A673 (cell line): Measurements from ENCODE around the gene GHRH. TPM values are rescaled to one million over a fixed set of nuclear protein-coding genes. Genes with fewer than 3 reads are reported as not detected.

ENCODE experiments used
- BruUV-seq: library from RNA; stranded (reverse); fragments of 400-500 nt; replicated peaks from 2 replicates; lab custom pipeline; 2021; lab: Mats Ljungman, UMichigan
- CTCF ChIA-PET: fragments of 300-600 bp; sonication (Branson Sonifier 250); formaldehyde crosslinking; loops from one replicate; lab custom pipeline; 2022; ENCODE audit warnings: antibody characterized with exemption; lab: Charles Lee
- POLR2A ChIA-PET: fragments of 300-600 bp; sonication (Branson Sonifier 250); formaldehyde crosslinking; loops from one replicate; lab custom pipeline; 2022; ENCODE audit warnings: antibody characterized with exemption; ENCODE audit not compliant: low non-redundant PET; lab: Charles Lee
- DNase-seq: peaks from one replicate; pipeline ENCODE4 v3.0.0-alpha.2; 2015; ENCODE audit warnings: low spot score
- H3K27ac ChIP-seq: fragments of 200-600 bp; sonication (generic); 2 replicates; pipeline ENCODE4 v1.5.1; 2016; ENCODE audit warnings: mixed run types, low read depth, mild to moderate bottlenecking, mixed read lengths, antibody characterized with exemption, low read length; ENCODE audit not compliant: poor library complexity, severe bottlenecking
- H3K27me3 ChIP-seq: fragments of 200-600 bp; sonication (generic); replicated peaks from 2 replicates; pipeline ENCODE4 v1.6.1; 2017; ENCODE audit warnings: mixed run types, low read depth, mild to moderate bottlenecking, mixed read lengths, antibody characterized with exemption, low read length; ENCODE audit not compliant: insufficient read depth, poor library complexity
- H3K36me3 ChIP-seq: fragments of 200-600 bp; sonication (generic); 2 replicates; pipeline ENCODE4 v1.6.1; 2016; ENCODE audit warnings: mixed run types, mild to moderate bottlenecking, mixed read lengths, antibody characterized with exemption, low read length; ENCODE audit not compliant: insufficient read depth, poor library complexity, severe bottlenecking
- H3K4me1 ChIP-seq: fragments of 200-600 bp; sonication (generic); 2 replicates; pipeline ENCODE4 v1.6.1; 2017; ENCODE audit warnings: mixed run types, mild to moderate bottlenecking, mixed read lengths, antibody characterized with exemption, low read length; ENCODE audit not compliant: insufficient read depth, poor library complexity, severe bottlenecking
- H3K4me3 ChIP-seq: fragments of 200-600 bp; sonication (generic); 2 replicates; pipeline ENCODE4 v1.5.1; 2016; ENCODE audit warnings: low read depth, mixed run types, mild to moderate bottlenecking, mixed read lengths, low read length; ENCODE audit not compliant: poor library complexity, severe bottlenecking
- H3K9me3 ChIP-seq: fragments of 200-600 bp; sonication (generic); 2 replicates; pipeline ENCODE4 v1.6.1; 2016; ENCODE audit warnings: mixed run types, low read depth, mild to moderate bottlenecking, mixed read lengths, antibody characterized with exemption, low read length; ENCODE audit not compliant: poor library complexity, severe bottlenecking
- EZH2 ChIP-seq: fragments of 200-600 bp; sonication (generic); IDR thresholded peaks from 2 replicates; pipeline ENCODE4 v1.6.1; 2017; ENCODE audit warnings: borderline replicate concordance, low read depth, mild to moderate bottlenecking, mixed read lengths, antibody characterized with exemption, low read length; ENCODE audit not compliant: poor library complexity, severe bottlenecking
- intact Hi-C: fragments of 100-400 bp; cut with micrococcal nuclease; formaldehyde crosslinking; loops from one replicate; pipeline ENCODE4 v1.10.0; 2022; ENCODE audit not compliant: unreplicated experiment
- total RNA-seq: library from RNA; stranded (reverse); gene quantifications from 2 replicates; pipeline ENCODE4 v1.2.3, GENCODE V29; 2021
- TF ChIP-seq, protein P1 (sequence below): fragments of 300-800, 200-600 bp; sonication (generic); conservative IDR thresholded peaks from 2 replicates; pipeline ENCODE4 v1.5.1; 2017; ENCODE audit warnings: low read depth, mild to moderate bottlenecking, antibody characterized with exemption, low read length, moderate library complexity, mixed read lengths

GHRH gene
- total RNA-seq, 1 experiment from 2014 or later: not detected

DNA sequence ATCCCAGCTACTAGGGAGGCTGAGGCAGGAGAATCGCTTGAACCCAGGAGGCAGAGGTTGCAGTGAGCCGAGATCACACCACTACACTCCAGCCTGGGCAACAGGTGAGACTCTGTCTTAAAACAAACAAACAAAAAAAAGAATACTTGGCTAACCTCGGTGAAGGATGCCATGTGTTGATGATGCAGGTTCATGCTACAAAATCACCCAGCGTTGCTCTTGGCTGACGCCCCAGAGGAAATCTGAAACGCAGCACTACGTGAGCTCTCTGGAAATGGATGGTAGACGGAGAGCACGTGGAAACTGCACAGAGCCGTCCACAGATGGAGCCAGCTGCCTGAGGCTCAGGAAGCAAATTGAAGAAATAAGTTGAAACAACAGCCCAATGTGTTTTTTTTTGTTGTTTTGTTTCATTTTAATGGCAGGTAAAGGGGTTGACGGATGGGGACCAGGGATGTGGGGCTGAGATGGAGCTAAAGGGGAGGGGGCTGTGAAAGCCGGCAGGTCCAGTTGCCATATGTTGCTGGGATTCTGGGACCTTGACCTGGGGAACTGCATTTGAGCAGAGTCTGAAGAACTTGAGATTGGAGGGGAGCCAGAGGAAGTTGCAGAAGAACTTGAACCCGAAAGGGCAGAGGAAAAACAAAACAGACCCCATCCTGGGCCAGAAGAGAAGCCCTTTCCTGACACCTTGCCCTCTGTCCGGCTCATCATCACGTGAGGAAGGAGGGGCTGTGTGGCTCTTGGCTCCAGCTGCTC, 15.1 kb upstream of the GHRH start:
- intact Hi-C loops: no loop called here
- CTCF ChIA-PET: no interaction called here

DNA sequence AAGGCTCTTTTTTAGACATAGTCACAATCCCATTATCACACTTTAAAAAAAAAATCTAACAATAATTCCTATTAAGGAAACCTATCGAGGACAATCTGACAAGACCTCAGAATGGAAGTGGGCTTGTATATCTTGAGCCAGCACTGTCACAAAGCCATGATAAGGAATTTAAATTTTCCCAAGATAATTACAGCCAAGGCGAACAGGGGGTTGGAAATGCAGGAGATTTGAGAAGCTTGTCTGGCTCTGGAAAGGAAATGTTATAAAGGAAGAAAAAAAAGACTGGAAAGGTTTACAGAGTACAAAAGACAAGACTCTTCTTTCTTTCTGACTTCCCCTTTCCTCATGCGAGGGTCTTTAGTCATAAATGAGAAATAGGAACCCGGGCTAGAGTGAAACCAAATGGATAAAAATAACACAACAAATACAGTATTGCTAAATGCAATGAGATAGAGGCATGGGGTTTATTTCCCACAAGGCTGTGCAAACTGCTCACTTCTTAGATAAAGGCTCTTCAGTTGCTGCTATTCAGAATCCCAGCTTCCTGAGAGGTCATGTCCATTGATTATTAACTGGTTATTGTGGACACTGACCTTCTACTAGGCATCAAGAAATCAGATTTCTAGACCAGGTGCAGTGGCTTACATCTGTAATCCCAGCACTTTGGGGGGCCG, 13.4 kb upstream of the GHRH start:
- POLR2A ChIA-PET: no interaction called here
- TF ChIP-seq EZH2: no peak
- TF ChIP-seq, protein P1, sequence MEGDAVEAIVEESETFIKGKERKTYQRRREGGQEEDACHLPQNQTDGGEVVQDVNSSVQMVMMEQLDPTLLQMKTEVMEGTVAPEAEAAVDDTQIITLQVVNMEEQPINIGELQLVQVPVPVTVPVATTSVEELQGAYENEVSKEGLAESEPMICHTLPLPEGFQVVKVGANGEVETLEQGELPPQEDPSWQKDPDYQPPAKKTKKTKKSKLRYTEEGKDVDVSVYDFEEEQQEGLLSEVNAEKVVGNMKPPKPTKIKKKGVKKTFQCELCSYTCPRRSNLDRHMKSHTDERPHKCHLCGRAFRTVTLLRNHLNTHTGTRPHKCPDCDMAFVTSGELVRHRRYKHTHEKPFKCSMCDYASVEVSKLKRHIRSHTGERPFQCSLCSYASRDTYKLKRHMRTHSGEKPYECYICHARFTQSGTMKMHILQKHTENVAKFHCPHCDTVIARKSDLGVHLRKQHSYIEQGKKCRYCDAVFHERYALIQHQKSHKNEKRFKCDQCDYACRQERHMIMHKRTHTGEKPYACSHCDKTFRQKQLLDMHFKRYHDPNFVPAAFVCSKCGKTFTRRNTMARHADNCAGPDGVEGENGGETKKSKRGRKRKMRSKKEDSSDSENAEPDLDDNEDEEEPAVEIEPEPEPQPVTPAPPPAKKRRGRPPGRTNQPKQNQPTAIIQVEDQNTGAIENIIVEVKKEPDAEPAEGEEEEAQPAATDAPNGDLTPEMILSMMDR: no peak

More for the DNA sequence above, 15.1 kb upstream of the GHRH start:
- Histone ChIP-seq H3K36me3 (no peaks in the 10 kb centered on the region), H3K9me3 (no peaks in the 10 kb centered on the region), H3K4me1 (no peaks in the 10 kb centered on the region), H3K4me3 (no peak overlapping the region), H3K27me3 (no peaks in the 10 kb centered on the region), H3K27ac (no peak overlapping the region)
- peak; percentile 50 for DNase-seq
- no TSS peak for BruUV-seq
- TF ChIP-seq, protein P1: peak; percentile 42
- TF ChIP-seq EZH2: no peak
- POLR2A ChIA-PET: no interaction called here

DNA sequence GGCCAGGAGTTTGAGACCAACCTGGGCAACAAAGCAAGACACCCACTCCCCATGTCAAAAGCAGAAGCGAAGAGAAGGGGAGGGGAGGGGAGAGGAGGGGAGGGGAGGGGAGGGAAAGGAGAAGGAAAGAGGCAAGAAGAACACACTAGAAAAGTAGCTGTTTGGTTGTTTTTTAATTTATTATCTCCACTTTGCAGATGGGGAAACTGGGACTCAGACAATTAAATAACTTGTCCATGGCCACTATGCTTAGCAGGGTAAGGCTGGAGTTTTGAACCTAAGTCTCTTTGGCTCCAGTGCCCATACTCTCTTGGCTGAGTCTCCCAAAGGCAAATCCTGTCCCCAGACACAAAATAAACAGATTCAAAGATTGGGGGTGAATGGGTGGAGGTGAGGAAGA, 12.4 kb upstream of the GHRH start:
- Histone ChIP-seq H3K4me1 (no peaks in the 10 kb centered on the region), H3K4me3 (no peak overlapping the region), H3K27ac (no peak overlapping the region), H3K27me3 (no peaks in the 10 kb centered on the region), H3K9me3 (no peaks in the 10 kb centered on the region), H3K36me3 (no peaks in the 10 kb centered on the region)
- ChIA-PET POLR2A (no interaction called here), CTCF (interaction anchor here (0.6 kb wide), 1 partner anchor 719 kb away, joined by 3 read pairs; no protein-coding TSS in a partner anchor)
- TF ChIP-seq, protein P1: no peak
- no peak for TF ChIP-seq EZH2
- BruUV-seq: no TSS peak
- no peak for DNase-seq
- intact Hi-C loops: no loop called here

More for the DNA sequence above, 13.4 kb upstream of the GHRH start:
- BruUV-seq: no TSS peak
- DNase-seq: no peak
- intact Hi-C loops: no loop called here
- Histone ChIP-seq H3K4me1 (no peaks in the 10 kb centered on the region), H3K9me3 (no peaks in the 10 kb centered on the region), H3K27ac (no peak overlapping the region), H3K4me3 (no peak overlapping the region), H3K36me3 (no peaks in the 10 kb centered on the region), H3K27me3 (no peaks in the 10 kb centered on the region)
- CTCF ChIA-PET: interaction anchor here (0.5 kb wide), 1 partner anchor 266 kb away, joined by 3 read pairs; no protein-coding TSS in a partner anchor
